BLaER1 treated with 17β-estradiol and CSF1 and Interleukin-3, amounts not matched to agents 10 nM and 100 nM (cell line): ENCODE data around the gene OLFM1.
"Not testable (repeated sequence)": the region's sequence is repeated elsewhere in the genome, so short reads cannot be mapped to it uniquely, and the experiment has no call there.

ENCODE experiments used
- H3K27ac ChIP-seq, 11 experiments: shearing (Covaris generic); formaldehyde crosslinking; 2 replicates each; pipeline ENCODE4 v1.8.1; 2022
- H3K27me3 ChIP-seq, 11 experiments: shearing (Covaris generic); formaldehyde crosslinking; 2 replicates each; pipeline ENCODE4 v1.8.1; 2022
- H3K36me3 ChIP-seq, 11 experiments: shearing (Covaris generic); formaldehyde crosslinking; 2 replicates each; pipeline ENCODE4 v1.8.1; 2022
- H3K4me1 ChIP-seq, 10 experiments: shearing (Covaris generic); formaldehyde crosslinking; 2 replicates each; pipeline ENCODE4 v1.8.1; 2022
- H3K4me2 ChIP-seq, 11 experiments: shearing (Covaris generic); formaldehyde crosslinking; 2 replicates each; pipeline ENCODE4 v1.8.1; 2022
- H3K4me3 ChIP-seq, 10 experiments: shearing (Covaris generic); formaldehyde crosslinking; 2 replicates each; pipeline ENCODE4 v1.8.1; 2022
- H3K9ac ChIP-seq, 11 experiments: shearing (Covaris generic); formaldehyde crosslinking; 2 replicates each; pipeline ENCODE4 v1.8.1; 2022
- H3K9me3 ChIP-seq, 11 experiments: shearing (Covaris generic); formaldehyde crosslinking; replicated peaks in 1 of 11; 2 replicates each; pipeline ENCODE4 v1.8.1; 2022
- H4K20me1 ChIP-seq, 11 experiments: shearing (Covaris generic); formaldehyde crosslinking; 2 replicates each; pipeline ENCODE4 v1.8.1; 2022
- Cebpa-rat ChIP-seq, 11 experiments: shearing (Covaris generic); IDR thresholded peaks; 2 replicates each; pipeline ENCODE4 v1.8.1; 2022

OLFM1 gene

DNA sequence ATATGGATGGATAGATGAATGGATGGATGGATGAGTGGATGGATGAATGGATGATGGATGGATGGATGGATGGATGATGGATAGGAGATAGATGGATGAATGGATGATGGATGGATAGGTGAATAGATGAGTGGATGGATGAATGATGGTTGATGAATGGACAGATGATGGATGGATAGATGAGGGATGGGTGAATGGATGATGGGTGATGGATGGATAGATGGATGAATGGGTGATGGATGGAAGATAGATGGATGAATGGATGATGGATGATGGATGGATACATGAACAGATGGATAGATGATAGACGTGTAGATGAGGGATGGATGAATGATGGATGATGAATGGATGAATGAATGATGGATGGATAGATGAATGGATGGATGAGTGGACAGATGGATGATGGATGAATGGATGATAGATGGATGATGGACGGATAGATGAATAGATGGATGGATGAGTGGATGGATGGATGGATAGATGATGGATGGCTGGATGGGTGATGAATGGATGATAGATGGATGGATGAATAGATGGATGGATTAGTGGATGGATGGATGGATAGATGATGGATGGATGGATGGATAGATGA is 53.8 kb downstream of the OLFM1 start:
- Histone ChIP-seq H3K27ac (no peak overlapping the region), H3K36me3 (no peaks in the 10 kb centered on the region), H3K9ac (no peak overlapping the region), H3K4me3 (no peak overlapping the region), H3K27me3 (peaks cover 0 to 6% (median 0%) of the 10 kb centered on the region in 11 experiments; a peak in 1 of 22 replicates), H3K4me2 (no peak overlapping the region), H4K20me1 (peaks cover 0 to 6% (median 0%) of the 10 kb centered on the region in 11 experiments; a peak in 5 of 22 replicates), H3K9me3 (peaks cover 18 to 35% (median 23%) of the 10 kb centered on the region in 11 experiments), H3K4me1 (peaks cover 4 to 31% (median 27%) of the 10 kb centered on the region in 10 experiments; a peak in 18 of 20 replicates)
- TF ChIP-seq Cebpa-rat (IDR thresholded peaks at IDR 0.05): no peak

DNA sequence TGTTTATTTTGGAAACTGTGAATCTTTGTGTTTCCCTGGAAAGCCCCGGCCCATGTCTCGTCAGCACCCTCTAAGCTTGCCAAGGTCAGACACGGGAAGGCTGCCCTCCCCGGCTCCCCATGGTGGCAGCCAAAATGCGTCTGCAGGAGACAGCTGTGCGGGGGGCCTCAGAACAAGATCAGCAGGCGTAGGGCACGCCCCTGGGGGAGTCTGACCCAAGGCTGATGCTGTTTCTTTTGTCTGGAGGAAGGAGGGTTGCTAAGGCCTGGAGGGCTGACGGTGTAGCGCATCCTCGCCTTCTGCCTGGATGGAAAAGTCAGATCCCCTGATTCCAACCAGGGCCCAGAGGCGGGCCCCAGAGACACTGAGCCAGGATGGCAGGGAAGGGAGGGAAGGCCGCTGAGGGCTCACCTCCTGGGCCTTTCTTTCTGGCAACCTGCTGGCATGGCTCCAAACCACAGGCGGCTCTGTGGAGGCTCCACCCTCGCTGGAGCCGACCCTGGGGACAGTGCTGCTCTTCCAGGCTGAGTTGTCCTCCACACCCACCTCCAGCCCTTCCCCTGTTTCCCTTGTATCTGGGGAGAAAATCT is 57.2 kb downstream of the OLFM1 start:
- Histone ChIP-seq H3K36me3 (no peaks in the 10 kb centered on the region), H3K27me3 (peaks cover 0 to 6% (median 0%) of the 10 kb centered on the region in 11 experiments; a peak in 1 of 22 replicates)

DNA sequence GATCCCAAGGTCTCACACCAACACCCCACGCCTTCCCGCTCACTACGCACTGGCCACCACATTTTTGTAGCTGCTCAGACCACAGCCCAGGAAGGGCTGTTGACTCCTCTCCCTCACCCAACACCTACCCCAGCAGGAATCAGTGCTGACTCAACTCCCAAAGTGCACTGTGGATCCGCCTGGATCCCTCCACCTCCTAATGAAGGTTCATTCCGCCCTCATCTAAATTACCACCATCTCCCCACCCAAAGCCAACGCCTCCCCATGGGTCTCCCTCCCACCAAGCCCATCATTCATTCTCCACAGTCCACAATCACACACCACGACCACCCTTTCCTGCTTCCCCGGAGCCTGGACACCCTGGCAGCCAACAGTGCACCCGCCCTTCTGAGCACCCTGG is 57.8 kb downstream of the OLFM1 start:
- H3K9me3 ChIP-seq: peaks cover 8 to 25% (median 14%) of the 10 kb centered on the region in 11 experiments; a peak in 21 of 22 replicates
- H3K4me3 ChIP-seq: no peak overlapping the region
- peaks cover 0 to 6% (median 0%) of the 10 kb centered on the region in 11 experiments; a peak in 1 of 22 replicates for H3K27me3 ChIP-seq
- TF ChIP-seq Cebpa-rat (IDR thresholded peaks at IDR 0.05): no peak
- H3K9ac ChIP-seq: no peak overlapping the region
- peaks cover 0 to 17% (median 14%) of the 10 kb centered on the region in 10 experiments; a peak in 16 of 20 replicates for H3K4me1 ChIP-seq
- no peak overlapping the region for H3K27ac ChIP-seq
- H4K20me1 ChIP-seq: peaks cover 0 to 8% (median 0%) of the 10 kb centered on the region in 11 experiments; a peak in 5 of 22 replicates
- no peaks in the 10 kb centered on the region for H3K36me3 ChIP-seq
- peak overlapping the region in 9 of 11 experiments; percentile 15 to 76 (median 49); a peak in 16 of 22 replicates for H3K4me2 ChIP-seq

More for the DNA sequence above, 57.2 kb downstream of the OLFM1 start:
- Histone ChIP-seq H3K9ac (no peak overlapping the region), H4K20me1 (peaks cover 0 to 8% (median 0%) of the 10 kb centered on the region in 11 experiments; a peak in 5 of 22 replicates), H3K4me2 (peak overlapping the region in 9 of 11 experiments; percentile 15 to 76 (median 49); a peak in 16 of 22 replicates), H3K27ac (no peak overlapping the region), H3K4me3 (no peak overlapping the region), H3K4me1 (peaks cover 0 to 17% (median 14%) of the 10 kb centered on the region in 10 experiments; a peak in 16 of 20 replicates), H3K9me3 (peaks cover 6 to 25% (median 9%) of the 10 kb centered on the region in 11 experiments; a peak in 21 of 22 replicates)
- no peak for TF ChIP-seq Cebpa-rat (IDR thresholded peaks at IDR 0.05)

DNA sequence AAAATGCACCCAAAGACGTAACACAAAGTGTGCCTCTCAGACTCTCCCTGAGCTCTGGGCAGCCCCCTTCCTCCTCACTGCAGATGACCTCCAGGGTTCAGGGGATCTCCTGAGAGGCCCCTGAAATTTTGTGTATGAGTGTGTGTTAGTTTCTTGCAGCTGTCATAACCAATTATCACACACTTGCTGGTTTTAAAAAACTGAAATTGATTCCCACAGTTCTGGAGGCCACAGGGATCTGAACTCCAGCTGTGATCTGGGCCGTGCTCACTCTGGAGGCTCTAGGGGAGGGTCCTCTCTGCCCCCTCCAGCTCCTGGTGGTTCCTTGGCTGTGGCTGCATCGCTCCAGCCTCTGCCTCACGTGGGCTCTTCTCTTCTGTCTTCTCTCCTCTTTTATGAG is 58.8 kb downstream of the OLFM1 start:
- Histone ChIP-seq H3K27me3 (peaks cover 0 to 6% (median 0%) of the 10 kb centered on the region in 11 experiments; a peak in 1 of 22 replicates), H3K36me3 (no peaks in the 10 kb centered on the region), H3K4me1 (peaks cover 0 to 17% (median 14%) of the 10 kb centered on the region in 10 experiments; a peak in 16 of 20 replicates), H3K27ac (no peak overlapping the region), H3K9me3 (peaks cover 17 to 26% (median 23%) of the 10 kb centered on the region in 11 experiments), H3K9ac (no peak overlapping the region), H3K4me2 (no peak overlapping the region), H4K20me1 (peaks cover 0 to 8% (median 0%) of the 10 kb centered on the region in 11 experiments; a peak in 5 of 22 replicates), H3K4me3 (no peak overlapping the region)
- TF ChIP-seq Cebpa-rat (IDR thresholded peaks at IDR 0.05): no peak

DNA sequence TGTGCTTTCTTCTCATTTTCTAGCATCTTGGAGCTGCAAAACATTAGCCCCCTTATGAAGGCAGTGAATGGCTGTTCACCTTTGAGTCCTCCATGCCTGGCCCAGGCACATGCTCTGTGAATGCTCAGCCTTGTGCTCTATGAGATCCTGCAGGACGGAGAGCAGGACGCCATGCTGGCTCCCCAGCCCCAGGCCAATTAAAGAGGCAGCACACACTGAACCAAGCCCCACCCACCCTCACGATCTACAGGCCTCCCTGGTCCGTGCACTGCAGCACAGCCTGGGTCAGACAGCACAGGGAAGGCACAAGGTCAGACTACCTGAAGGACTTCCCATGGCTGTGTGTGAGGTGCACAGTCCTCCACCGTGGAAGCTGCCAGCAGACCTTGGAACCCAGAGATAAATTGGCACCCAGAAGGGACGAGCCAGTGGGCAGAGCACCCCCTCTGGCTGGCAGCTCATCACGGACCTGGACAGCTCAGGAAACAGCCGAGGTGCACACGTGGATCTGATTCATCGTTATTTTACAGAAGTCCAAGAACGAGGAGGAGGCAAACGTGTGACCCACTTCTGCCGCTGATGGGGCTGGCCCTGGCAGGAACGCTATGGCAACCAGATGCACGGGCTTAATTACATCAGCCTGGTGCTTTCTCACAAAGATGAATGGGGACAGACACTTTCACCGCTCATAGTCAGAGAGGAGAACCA is 59.5 kb downstream of the OLFM1 start:
- Histone ChIP-seq H3K27ac (no peak overlapping the region), H3K4me3 (no peak overlapping the region)
- no peak for TF ChIP-seq Cebpa-rat (IDR thresholded peaks at IDR 0.05)

DNA sequence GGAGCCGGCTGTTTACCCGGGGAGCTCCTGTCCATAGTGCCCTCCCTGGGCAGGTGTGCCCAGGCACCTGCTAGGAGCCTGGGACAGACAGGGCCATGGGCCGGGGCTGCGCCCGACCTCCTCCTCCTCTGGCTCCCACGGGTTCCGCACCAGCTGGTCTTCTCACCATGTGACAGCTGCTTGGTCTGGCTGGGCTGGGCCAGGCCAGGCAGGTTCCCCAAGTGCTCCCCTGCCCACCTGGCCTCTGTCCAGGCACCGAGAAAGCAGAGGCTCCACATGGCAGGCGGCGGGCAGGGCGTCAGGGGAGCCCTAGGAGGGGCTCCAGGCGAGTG is 60.0 kb downstream of the OLFM1 start:
- Histone ChIP-seq H4K20me1 (peaks cover 0 to 8% (median 0%) of the 10 kb centered on the region in 11 experiments; a peak in 5 of 22 replicates), H3K27me3 (peaks cover 0 to 6% (median 0%) of the 10 kb centered on the region in 11 experiments; a peak in 1 of 22 replicates), H3K4me1 (peaks cover 0 to 17% (median 14%) of the 10 kb centered on the region in 10 experiments; a peak in 16 of 20 replicates), H3K4me3 (no peak overlapping the region), H3K9me3 (peaks cover 19 to 31% (median 25%) of the 10 kb centered on the region in 11 experiments), H3K36me3 (no peaks in the 10 kb centered on the region), H3K9ac (no peak overlapping the region), H3K27ac (no peak overlapping the region), H3K4me2 (no peak overlapping the region)
- no peak for TF ChIP-seq Cebpa-rat (IDR thresholded peaks at IDR 0.05)

More for the DNA sequence above, 59.5 kb downstream of the OLFM1 start:
- Histone ChIP-seq H3K36me3 (no peaks in the 10 kb centered on the region), H4K20me1 (peaks cover 0 to 8% (median 0%) of the 10 kb centered on the region in 11 experiments; a peak in 5 of 22 replicates), H3K9me3 (peaks cover 19 to 31% (median 25%) of the 10 kb centered on the region in 11 experiments), H3K9ac (no peak overlapping the region), H3K27me3 (peaks cover 0 to 6% (median 0%) of the 10 kb centered on the region in 11 experiments; a peak in 1 of 22 replicates), H3K4me2 (no peak overlapping the region), H3K4me1 (peaks cover 0 to 17% (median 14%) of the 10 kb centered on the region in 10 experiments; a peak in 16 of 20 replicates)

DNA sequence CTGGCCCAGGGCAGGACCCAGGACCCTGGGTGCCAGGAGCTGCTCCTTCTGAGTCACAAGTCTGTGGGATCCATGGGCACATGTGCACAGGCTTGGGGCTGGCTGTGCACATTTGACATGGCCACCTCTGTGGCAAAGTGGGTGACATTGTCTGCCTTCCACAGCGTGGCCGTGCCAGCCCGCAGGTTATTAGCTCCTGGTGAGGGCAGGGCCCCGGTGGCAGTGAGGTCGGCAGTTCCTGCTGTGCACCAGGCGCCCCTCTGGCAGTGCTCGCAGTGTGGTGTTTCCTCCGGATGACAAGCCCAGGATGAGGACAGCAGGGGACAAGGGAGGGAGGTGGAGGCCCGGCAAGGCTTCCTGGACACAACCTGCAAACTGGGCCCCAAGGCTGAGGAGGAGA is 60.5 kb downstream of the OLFM1 start:
- Histone ChIP-seq H3K9ac (no peak overlapping the region), H4K20me1 (peaks cover 0 to 12% (median 0%) of the 10 kb centered on the region in 11 experiments; a peak in 5 of 22 replicates), H3K27ac (no peak overlapping the region), H3K4me1 (peaks cover 0 to 17% (median 14%) of the 10 kb centered on the region in 10 experiments; a peak in 16 of 20 replicates), H3K9me3 (peaks cover 19 to 31% (median 25%) of the 10 kb centered on the region in 11 experiments), H3K27me3 (peaks cover 0 to 6% (median 0%) of the 10 kb centered on the region in 11 experiments; a peak in 1 of 22 replicates), H3K4me3 (no peak overlapping the region), H3K36me3 (no peaks in the 10 kb centered on the region), H3K4me2 (no peak overlapping the region)
- TF ChIP-seq Cebpa-rat (IDR thresholded peaks at IDR 0.05): no peak

DNA sequence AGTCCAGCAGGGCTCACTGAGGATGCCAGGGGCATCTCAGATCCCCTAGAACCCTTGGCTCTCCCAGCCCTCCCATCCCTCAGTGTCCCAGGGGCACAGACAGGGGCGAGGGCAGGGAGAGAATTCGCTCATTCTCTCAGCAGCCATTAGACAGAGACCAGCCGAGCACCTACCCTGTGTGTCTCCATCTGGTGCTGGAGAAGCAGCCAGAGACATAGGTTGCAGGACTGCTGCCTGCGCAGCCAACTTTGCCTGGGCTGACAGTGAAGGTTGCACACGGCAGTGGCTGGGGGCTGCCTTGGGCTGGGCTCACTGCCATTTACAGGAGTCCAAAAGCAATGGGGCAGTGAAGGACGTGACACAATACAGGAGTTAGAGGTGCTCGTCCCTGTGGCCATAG is 60.9 kb downstream of the OLFM1 start:
- Histone ChIP-seq H3K4me1 (peaks cover 0 to 17% (median 14%) of the 10 kb centered on the region in 10 experiments; a peak in 16 of 20 replicates), H3K36me3 (no peaks in the 10 kb centered on the region), H3K4me3 (no peak overlapping the region), H3K9ac (no peak overlapping the region), H4K20me1 (peaks cover 0 to 15% (median 0%) of the 10 kb centered on the region in 11 experiments; a peak in 5 of 22 replicates), H3K27ac (no peak overlapping the region), H3K9me3 (peaks cover 19 to 31% (median 25%) of the 10 kb centered on the region in 11 experiments), H3K27me3 (peaks cover 0 to 6% (median 0%) of the 10 kb centered on the region in 11 experiments; a peak in 1 of 22 replicates), H3K4me2 (no peak overlapping the region)
- TF ChIP-seq Cebpa-rat (IDR thresholded peaks at IDR 0.05): no peak

DNA sequence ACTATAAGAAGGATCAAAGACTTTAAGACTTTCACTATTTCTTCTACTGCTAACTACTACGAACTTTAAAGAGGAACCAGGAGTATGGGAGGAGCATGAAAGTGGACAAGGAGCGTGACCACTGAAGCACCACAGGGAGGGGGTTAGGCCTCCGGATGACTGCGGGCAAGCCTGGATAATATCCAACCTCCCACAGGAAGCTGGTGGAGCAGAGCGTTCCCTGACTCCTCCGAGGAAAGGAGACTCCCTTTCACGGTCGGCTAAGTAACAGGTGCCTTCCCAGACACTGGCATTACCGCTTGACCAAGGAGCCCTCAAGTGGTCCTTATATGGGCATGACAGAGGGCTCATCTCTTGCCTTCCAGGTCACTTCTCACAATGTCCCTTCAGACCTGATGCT is 62.4 kb downstream of the OLFM1 start:
- H3K27me3 ChIP-seq, H3K4me1 ChIP-seq, H3K4me2 ChIP-seq, H3K9ac ChIP-seq, H3K27ac ChIP-seq, H3K36me3 ChIP-seq, H3K4me3 ChIP-seq: not testable (repeated sequence)
- Histone ChIP-seq H3K9me3 (peaks cover 19 to 31% (median 25%) of the 10 kb centered on the region in 11 experiments), H4K20me1 (peaks cover 0 to 24% (median 0%) of the 10 kb centered on the region in 11 experiments; a peak in 9 of 22 replicates)
